GM20431 (cell line): ENCODE data around the gene RFX4.

Source experiments
- in situ Hi-C: fragments of 300-500 bp; cut with MseI, MboI; formaldehyde crosslinking; loops from one replicate; pipeline ENCODE4 v1.15.0; 2020; ENCODE audit warnings: low sequenced_read_pairs; ENCODE audit not compliant: unreplicated experiment

RFX4 gene

GRCh38 chr12:106645074-106645421, 62.2 kb downstream of the RFX4 start:
- in situ Hi-C loops = no loop called here

GRCh38 chr12:106645465-106646330, 62.9 kb downstream of the RFX4 start:
- in situ Hi-C loops = no loop called here

GRCh38 chr12:106646472-106646871, 63.7 kb downstream of the RFX4 start:
- in situ Hi-C loops = no loop called here

- in situ Hi-C loops = no loop called here
Observed at GRCh38 chr12:106647793-106648514, 65.2 kb downstream of the RFX4 start.

- in situ Hi-C loops = no loop called here
Observed at GRCh38 chr12:106648736-106649135, 65.9 kb downstream of the RFX4 start.

- in situ Hi-C loops = no loop called here
Observed at GRCh38 chr12:106651552-106651951, 68.7 kb downstream of the RFX4 start.

GRCh38 chr12:106652510-106653015, 69.8 kb downstream of the RFX4 start:
- in situ Hi-C loops = no loop called here

GRCh38 chr12:106655577-106655976, 72.8 kb downstream of the RFX4 start:
- in situ Hi-C loops = no loop called here

- in situ Hi-C loops = no loop called here
Observed at GRCh38 chr12:106657488-106657887, 74.7 kb downstream of the RFX4 start.

GRCh38 chr12:106663385-106663784, 80.6 kb downstream of the RFX4 start:
- in situ Hi-C loops = no loop called here

GRCh38 chr12:106669216-106669615, 86.4 kb downstream of the RFX4 start:
- in situ Hi-C loops = no loop called here

GRCh38 chr12:106670131-106670530, 87.3 kb downstream of the RFX4 start:
- in situ Hi-C loops = no loop called here

GRCh38 chr12:106671840-106672239, 89.0 kb downstream of the RFX4 start:
- in situ Hi-C loops = no loop called here

GRCh38 chr12:106672314-106673025, 89.7 kb downstream of the RFX4 start:
- in situ Hi-C loops = no loop called here

GRCh38 chr12:106673141-106673540, 90.3 kb downstream of the RFX4 start:
- in situ Hi-C loops = no loop called here

- in situ Hi-C loops = no loop called here
Observed at GRCh38 chr12:106675651-106676435, 93.0 kb downstream of the RFX4 start.

- in situ Hi-C loops = no loop called here
Observed at GRCh38 chr12:106679574-106679973, 96.8 kb downstream of the RFX4 start.

GRCh38 chr12:106680280-106680679, 97.5 kb downstream of the RFX4 start:
- in situ Hi-C loops = no loop called here

- in situ Hi-C loops = no loop called here
Observed at GRCh38 chr12:106681210-106681609, 98.4 kb downstream of the RFX4 start.
